ENCODE data around the gene HES1.
"Not testable (repeated sequence)": the region's sequence is repeated elsewhere in the genome, so short reads cannot be mapped to it uniquely, and the experiment has no call there.

The HES1 gene

DNA sequence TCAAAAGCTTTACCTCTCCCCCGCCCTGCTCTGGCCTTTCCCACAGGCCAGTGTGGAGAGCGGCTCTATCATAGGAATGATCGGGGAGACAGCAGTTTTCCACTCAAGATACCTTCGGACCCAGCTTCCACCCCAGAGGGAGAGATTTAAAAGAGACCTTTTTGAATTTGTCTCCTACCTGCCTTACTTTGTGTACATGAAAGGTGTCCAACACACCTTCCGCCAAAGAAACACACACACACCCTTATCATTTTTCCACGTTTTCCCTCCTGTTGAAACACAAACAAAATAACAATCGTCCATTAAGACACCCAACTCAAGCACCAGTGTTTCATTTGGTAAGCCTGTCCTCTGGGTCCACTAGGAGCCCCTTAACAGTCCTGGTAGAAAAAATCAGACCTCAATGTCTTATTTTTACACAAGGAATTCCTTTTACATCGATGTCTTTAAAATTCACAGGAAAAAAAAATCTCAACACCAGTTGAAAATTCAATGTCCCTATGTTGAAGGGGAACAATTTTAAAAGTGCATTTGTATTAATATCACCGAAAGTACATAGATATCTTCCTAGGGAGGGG lies 4.0 kb downstream of the HES1 start:
- no peak for DNase-seq (ENCODE audit: low read depth in 1 of 2, low spot score in 1 of 2)

DNA sequence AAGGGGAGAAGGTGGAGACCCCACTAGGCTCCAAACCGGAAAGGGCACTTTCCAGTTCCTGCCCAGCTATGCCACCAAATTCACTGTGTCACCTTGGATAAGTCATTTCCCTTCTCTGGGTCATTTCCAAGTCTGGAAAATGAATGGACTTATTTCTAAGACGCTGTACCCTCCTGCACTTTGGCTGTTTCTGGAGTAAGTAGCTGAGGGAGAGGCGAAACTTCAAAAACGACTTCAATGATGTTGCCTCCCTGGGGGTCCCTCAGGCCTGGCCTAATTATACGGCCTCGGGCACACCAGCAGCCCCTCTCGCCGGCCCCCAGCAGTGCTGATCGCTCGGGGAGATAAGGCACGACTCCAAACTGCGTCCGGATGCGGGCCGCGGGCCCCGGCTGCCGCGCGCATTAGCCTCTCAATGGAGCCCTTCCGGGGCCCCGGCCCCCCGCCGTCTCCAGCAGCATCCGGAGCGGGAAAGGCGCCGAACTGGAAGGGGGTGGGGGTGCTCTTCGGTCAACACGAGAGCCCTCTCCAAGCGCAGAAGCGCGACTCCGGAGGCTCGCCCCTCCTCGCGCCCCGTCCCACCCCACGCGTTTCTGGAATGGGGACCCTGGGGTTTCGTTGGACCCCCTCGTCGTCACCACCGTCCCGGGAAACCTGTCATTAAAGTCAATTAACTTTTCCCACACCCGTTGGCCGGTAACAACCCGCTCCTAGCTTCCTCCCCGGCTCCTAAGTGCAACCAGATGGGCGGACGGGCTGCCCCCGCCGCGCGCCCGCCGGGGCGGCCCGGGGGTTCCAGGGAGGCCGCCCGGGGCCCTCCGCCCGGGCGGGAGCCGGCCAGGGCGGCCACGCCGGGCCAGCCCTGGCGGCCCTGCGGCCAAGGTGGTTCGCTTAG lies 4.8 kb downstream of the HES1 start:
- no peak for DNase-seq (ENCODE audit: low read depth in 1 of 2, low spot score in 1 of 2)

DNA sequence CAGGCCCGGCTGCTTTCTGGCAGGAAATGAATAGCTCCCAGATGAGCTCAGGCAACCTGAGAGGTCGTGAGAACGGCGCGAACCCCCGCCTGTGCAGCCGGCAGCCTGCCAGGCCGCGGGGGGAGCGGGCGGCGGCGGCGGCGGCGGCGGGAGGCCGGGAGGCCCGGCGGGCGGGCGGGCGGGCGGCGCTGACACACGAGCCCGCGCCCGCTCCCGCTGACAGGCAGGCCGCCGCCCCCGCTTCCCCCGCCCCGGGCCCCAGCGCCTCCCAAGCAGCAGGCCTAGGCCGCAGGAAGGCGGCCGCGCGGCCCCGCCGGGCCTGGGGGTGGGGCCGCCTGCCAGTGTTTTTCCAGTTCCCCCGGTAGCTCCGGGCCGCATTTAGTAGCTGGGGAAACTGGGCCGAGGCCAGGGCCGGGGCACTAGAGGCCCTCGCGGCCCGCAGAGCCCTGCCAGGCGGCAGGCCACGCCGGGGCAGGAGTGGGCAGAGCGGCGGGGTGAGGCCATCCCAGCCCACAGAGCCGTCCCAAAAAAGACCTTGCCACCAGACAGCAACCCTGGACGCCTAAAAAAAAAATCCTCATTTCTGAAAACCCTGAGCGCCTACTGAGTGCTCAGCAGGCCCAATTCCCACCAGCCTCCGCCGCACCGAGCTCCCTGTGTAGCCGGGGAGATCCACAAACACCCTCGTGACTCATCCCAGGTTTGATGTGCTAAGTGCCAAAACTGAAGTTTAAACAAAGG lies 5.6 kb downstream of the HES1 start:
- peak in 1 of 2 donors; percentile 48 for DNase-seq (ENCODE audit: low read depth in 1 of 2, low spot score in 1 of 2)

DNA sequence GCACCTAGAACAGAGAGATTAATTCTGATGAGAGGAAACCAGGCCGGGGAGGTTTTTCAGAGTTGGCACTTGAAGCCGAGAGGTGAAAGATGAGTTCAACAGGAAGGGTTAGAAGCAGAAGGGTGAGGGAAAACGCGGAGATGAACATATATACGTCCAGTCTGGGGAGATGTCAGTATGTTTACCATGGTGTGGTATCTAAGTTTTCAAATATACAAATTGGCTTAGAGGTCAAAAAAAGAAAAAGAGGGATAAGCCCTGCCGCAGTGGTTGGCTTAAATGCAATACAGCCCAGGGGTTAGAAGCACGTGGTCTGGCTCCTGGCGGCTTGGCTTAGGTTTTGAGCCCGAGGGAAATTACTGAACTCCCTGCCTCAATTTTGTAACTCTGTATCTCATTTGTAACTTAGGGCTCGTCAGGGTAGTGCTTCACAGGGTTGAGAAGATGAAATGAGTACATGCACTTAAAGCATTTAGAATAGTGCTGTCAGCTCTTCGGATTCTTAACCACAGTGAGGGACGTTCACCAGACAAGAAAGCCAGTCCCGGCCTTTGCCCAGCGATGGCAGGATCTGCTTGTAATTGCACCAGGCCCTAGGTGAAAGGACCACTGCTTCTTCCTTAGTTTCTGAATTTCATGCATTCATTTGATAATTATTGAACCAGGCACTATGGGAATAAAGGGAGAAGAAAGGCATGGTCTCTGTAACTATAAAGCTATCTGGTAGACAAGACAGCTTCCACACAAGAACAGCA lies 6.4 kb downstream of the HES1 start:
- no peak for DNase-seq (ENCODE audit: low read depth in 1 of 2, low spot score in 1 of 2)

DNA sequence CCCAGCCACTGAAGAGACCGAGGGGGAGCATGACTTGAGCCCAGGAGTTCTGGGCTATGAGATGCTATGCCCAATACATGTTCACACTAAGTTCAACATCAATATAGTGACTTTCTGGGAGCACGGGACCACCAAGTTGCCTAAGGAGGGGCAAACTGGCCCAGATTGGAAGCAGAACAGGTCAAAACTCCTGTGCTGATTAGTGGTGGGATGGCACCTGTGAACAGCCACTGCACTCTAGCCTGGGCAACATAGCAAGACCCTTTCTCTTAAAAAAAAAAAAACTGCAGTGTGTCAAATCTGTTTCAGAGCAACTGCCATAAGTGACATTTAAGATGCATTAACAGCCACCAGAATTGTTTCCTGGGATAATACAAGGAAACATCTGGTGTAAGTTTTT lies 9.8 kb downstream of the HES1 start:
- no peak for DNase-seq (ENCODE audit: low read depth in 1 of 2, low spot score in 1 of 2)

GRCh38 chr3:194147679-194148078 lies 11.7 kb downstream of the HES1 start:
- no peak for DNase-seq (ENCODE audit: low read depth in 1 of 2, low spot score in 1 of 2)

DNA sequence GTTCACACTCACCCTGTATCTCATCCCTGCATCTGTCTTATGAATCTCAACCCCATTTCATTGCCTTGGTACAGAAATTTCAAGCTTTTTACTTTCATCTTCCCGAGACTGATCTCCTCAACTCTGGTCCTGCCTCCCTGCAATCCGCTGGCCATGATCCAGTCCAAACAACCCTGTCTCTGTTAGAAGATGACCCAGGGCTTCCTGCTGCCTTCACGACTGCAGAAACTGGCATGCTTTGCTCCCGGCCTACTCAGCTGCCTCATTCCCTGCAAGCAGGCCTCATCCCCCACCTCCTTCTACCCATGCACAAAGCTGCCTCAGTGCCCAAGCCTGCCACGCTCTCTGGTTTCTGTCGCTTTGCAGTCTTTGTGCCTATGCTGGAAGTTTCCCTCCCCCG lies 12.4 kb downstream of the HES1 start:
- no peak for DNase-seq (ENCODE audit: low read depth in 1 of 2, low spot score in 1 of 2)

DNA sequence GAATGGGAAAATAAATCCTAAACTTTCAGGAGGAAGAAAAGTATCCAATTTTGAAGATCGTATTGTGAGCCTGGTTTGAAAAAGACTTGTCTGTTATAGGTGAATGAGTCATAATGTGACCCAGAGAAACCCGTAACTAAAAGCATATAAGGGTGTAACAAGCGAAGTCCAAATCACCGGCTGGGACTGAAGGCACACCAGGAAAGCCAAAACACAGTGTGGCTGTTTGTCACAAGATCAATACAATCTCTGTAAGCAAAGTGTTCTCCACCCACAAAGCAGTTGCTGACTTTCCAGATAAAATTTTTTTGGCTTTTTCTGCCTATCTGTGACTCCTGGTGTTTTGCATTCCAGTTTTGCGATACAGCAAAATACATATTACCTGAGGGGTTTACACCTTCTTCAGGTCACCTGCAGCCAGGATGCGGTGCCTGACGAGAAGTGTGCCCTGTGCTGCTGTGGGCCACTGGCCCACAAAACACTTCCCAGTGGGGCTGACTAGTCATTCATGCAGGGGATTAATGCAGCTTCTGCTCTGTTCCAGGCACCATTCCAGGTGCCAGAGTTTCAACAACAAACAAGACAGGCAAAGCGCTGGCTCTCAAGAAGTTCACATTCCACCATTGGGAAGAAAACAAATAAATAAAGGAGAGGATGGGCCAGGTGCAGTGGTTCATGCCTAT lies 14.4 kb downstream of the HES1 start:
- DNase-seq (ENCODE audit: low read depth in 1 of 2, low spot score in 1 of 2) = no peak

- not testable (repeated sequence) for DNase-seq (ENCODE audit: low read depth in 1 of 2, low spot score in 1 of 2)
These were observed 15.0 kb downstream of the HES1 start for GRCh38 chr3:194150935-194151302.

DNA sequence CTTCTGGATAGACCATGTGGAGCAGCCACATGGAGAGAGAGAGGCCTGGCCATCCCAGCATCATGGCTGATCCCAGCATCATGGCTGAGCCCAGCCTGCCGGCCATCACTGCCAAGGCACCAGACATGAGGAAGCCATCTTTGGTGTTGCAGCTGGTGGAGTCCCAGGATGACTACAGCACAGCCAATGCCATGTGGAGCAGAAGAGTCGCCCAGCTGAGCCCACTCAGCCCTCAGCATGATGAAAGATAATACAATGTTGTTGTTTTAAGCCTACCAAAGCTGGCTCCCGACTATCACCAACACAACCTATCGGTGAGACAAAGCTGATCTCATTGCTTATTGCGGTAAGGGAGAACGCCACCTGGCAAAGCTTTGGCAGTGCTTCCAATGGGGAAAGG lies 18.4 kb downstream of the HES1 start:
- DNase-seq (ENCODE audit: low read depth in 1 of 2, low spot score in 1 of 2) = no peak

DNA sequence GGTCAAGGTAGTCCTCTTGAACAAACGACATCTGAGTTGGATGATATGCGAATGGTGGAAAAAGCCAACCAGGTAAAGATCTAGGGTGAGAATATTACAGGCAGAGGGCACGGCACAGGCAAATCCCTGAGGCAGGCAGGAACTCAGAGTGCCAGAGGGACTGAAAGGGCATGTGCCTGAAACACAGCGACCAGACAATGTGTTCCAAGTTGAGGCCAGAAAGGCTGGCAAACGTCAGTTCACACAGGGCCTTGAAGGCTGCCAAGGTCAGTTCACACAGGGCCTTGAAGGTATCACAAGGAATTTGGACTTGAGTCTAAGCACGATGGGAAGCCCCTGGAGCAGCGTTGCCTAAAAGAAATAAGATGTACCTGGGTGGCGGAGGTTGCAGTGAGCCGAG lies 20.1 kb downstream of the HES1 start:
- DNase-seq (ENCODE audit: low read depth in 1 of 2, low spot score in 1 of 2) = no peak

- DNase-seq (ENCODE audit: low read depth in 1 of 2, low spot score in 1 of 2) = no peak
These were observed 23.0 kb downstream of the HES1 start for GRCh38 chr3:194158942-194159439.

DNA sequence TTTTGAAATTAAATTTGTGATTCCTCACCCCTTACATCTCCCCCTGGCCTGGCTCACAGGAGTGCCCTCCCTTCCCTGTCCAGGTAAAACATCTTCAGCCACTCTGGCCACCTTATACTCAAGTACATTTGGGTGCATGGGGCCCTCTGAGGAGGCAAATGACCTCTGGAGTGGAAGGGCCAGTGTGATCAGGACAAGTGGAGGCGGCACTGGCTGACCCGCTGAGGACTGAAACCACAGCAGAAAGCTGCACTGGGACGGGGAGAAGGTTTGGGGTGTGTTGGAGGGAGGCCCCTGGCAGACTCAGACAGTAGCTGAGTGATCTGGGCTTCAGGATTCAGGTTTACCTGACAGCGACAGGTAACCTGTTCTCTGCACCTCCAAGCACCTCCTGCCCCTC lies 24.2 kb downstream of the HES1 start:
- no peak for DNase-seq (ENCODE audit: low read depth in 1 of 2, low spot score in 1 of 2)

GRCh38 chr3:194161131-194162045 lies 25.4 kb downstream of the HES1 start:
- no peak for DNase-seq (ENCODE audit: low read depth in 1 of 2, low spot score in 1 of 2)

DNA sequence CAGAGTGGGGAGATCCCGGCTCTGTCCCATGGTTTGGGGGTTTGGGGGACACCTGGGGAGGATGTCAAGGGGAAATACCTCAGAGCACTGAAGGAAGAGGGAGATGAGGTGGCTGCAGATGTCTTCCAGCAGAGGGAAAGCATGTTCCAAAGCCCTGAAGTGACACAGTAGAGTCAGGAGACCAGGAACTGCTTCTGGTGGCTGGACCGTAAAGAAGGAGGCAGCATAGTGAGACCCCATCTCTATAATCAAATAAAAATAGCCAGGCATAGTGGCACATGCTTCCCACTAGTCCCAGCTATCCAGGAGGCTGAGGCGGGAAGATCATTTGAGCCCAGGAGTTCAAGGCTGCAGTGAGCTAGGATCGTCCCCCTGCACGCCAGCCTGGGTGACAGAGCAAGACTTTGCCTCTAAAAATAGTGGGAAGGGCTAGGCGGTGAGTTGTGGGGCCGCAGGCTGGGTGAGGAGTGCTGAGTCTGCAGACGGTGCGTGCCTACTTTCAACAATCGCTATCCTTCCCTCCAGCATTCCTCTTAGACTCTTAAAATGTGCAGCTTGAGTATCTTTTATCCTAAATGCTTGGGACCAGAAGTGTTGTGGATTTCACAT lies 26.2 kb downstream of the HES1 start:
- no peak for DNase-seq (ENCODE audit: low read depth in 1 of 2, low spot score in 1 of 2)

DNA sequence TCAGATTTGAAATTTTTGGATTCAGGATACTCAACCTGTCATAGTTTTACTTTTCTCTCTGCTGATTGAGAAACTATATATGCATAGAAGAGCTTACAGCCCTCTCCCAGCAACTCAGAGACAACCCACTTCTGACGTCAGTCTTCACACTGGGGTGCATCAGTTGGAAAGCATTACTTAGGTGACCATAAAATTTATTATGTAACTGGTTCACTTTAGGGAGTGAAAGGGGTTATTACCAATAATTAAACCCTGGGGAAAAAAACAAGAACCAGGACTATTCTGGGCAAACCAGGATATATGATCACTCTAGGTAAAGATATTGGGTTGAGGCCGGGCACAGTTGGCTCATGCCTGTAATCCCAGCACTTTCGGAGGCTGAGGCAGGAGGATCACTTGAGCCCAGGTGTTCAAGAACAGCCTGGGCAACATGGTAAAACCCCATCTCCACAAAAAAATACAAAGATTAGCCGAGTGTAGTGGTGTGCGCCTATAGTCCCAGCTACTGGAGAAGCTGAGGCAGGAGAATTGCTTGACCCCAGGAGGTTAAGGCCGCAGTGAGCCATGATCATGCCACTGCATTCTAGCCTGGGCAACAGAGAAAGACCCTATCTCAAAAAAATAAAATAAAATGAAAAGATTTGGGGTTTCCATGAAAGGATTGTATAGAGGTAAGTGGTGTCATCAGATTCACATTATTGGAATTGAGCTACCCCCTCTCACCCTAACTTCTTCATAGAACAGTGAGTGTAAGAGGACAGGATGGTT lies 27.1 kb downstream of the HES1 start:
- no peak for DNase-seq (ENCODE audit: low read depth in 1 of 2, low spot score in 1 of 2)

DNA sequence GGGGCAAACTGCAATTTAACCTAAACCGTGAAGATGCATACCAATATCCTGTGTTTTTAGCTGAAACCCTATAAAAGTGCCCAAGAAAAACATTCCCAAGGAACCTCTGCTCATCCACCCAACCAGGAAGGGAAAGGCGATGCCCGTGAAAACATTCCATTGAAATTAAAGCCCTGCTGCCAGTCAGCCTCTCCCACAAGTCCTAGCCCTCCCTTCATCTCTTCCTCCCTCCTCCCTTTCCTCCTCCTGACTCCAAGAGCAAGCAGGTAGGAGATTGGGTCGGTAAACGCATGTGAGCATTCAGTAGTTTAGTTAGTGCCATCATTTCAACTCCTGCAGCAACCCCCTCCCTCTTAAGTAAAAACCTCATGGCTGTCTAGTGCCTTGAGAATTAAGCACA lies 27.7 kb downstream of the HES1 start:
- no peak for DNase-seq (ENCODE audit: low read depth in 1 of 2, low spot score in 1 of 2)

DNA sequence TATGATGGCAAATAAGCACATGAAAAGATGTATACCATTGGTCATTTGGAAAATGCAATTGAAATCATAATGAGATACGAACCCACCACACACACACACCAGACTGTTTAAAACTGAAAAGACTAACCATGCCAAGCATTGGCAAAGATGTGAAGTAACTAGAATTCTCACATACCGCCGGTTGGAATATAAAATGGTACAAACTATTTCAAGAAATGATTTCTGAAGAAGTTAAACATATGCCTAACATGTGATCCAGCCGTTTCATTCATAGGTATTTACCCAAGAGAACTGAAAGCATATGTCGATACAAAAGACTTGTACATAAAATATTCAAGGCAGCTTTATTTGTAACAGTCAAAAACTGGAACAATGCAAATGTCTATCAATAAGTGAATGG lies 28.9 kb downstream of the HES1 start:
- DNase-seq (ENCODE audit: low read depth in 1 of 2, low spot score in 1 of 2) = no peak

Measured in activated CD4-positive, alpha-beta T cell treated with anti-CD3 and anti-CD28 coated beads, Interleukin-2, amount 50 U/mL, for 24 hours (primary cell).